HG02885 (cell line): ENCODE data around the gene KIF3B.
"Not testable (repeated sequence)": the region's sequence is repeated elsewhere in the genome, so short reads cannot be mapped to it uniquely, and the experiment has no call there.

Experiments used
- ATAC-seq: cut with Tn5 transposase; IDR thresholded peaks from one replicate; pipeline ENCODE4 v1.9.1; 2021; ENCODE audit warnings: mild to moderate bottlenecking; ENCODE audit not compliant: unreplicated experiment, poor library complexity

The KIF3B gene

GRCh38 chr20:32291166-32291565 lies 13.7 kb downstream of the KIF3B start:
- no peak for ATAC-seq

GRCh38 chr20:32292548-32292947 lies 15.1 kb downstream of the KIF3B start:
- no peak for ATAC-seq

- no peak for ATAC-seq
These were observed 16.6 kb downstream of the KIF3B start for GRCh38 chr20:32294071-32294470.

- no peak for ATAC-seq
These were observed 19.0 kb downstream of the KIF3B start for GRCh38 chr20:32296412-32296811.

- ATAC-seq, result no peak
These were observed 19.5 kb downstream of the KIF3B start for GRCh38 chr20:32296819-32297420.

- no peak for ATAC-seq
These were observed 20.0 kb downstream of the KIF3B start for GRCh38 chr20:32297439-32297838.

- ATAC-seq, result no peak
These were observed 23.2 kb downstream of the KIF3B start for GRCh38 chr20:32300647-32301046.

- ATAC-seq, result no peak
These were observed 24.5 kb downstream of the KIF3B start for GRCh38 chr20:32301719-32302506.

- ATAC-seq, result no peak
These were observed 25.0 kb downstream of the KIF3B start for GRCh38 chr20:32302507-32302872.

- no peak for ATAC-seq
These were observed 26.8 kb downstream of the KIF3B start for GRCh38 chr20:32304131-32304746.

GRCh38 chr20:32312718-32313424 lies 35.4 kb downstream of the KIF3B start:
- no peak for ATAC-seq

- ATAC-seq, result no peak
These were observed 37.3 kb downstream of the KIF3B start for GRCh38 chr20:32314768-32315167.

- no peak for ATAC-seq
These were observed 37.9 kb downstream of the KIF3B start for GRCh38 chr20:32315399-32315798.

- ATAC-seq, result no peak
These were observed 38.4 kb downstream of the KIF3B start for GRCh38 chr20:32315891-32316290.

- ATAC-seq, result no peak
These were observed 39.2 kb downstream of the KIF3B start for GRCh38 chr20:32316667-32317066.

- ATAC-seq, result no peak
These were observed 41.6 kb downstream of the KIF3B start for GRCh38 chr20:32319100-32319499.

- ATAC-seq, result no peak
These were observed 42.9 kb downstream of the KIF3B start for GRCh38 chr20:32320305-32320704.

GRCh38 chr20:32321390-32321789 lies 43.9 kb downstream of the KIF3B start:
- ATAC-seq, result no peak

- ATAC-seq, result not testable (repeated sequence)
These were observed 44.8 kb downstream of the KIF3B start for GRCh38 chr20:32322260-32322659.

- ATAC-seq, result not testable (repeated sequence)
These were observed 46.3 kb downstream of the KIF3B start for GRCh38 chr20:32323761-32324160.
